ENCODE data around the gene CNTNAP2.

Gene CNTNAP2

GRCh38 chr7:146922782-146923181, 806.2 kb downstream of the CNTNAP2 start:
- DNase-seq = no peak

DNA sequence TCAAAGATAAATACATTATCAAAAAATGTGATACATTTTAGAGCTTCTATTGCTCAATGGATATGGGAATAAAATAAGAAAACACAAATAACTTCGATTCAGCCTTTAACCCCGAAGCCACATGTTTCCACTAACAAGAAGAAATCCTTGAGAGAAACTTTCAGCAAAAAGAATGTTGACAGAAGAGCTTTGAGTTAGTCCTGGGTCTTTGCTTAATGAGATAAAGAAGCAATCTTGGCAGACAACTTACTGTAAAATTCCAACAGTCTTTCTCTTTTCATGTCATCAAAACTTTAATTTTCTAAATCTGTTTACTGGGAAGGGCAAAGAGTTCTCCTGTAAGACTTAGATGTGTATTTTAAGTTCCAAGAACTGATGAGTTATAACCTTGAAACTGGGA, 810.2 kb downstream of the CNTNAP2 start:
- no peak for DNase-seq

DNA sequence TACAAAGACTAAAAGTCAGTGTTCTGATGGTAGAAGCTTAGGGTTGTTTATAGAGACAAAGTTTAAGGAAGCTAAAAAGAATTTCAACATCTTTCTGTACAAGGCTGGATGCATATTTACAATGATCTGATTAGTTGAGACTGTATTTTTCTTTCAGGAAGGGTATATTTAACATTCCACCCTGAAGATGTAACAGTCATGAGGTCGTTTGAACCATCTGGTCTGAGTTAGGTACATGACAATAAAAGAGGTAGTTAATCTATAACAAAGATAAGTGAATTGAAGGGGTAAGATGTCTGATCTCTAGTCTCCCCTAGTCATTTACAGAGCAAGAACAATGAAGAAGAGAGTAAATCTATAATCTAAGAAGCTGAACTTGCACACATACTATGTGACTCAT, 821.2 kb downstream of the CNTNAP2 start:
- DNase-seq = no peak

DNA sequence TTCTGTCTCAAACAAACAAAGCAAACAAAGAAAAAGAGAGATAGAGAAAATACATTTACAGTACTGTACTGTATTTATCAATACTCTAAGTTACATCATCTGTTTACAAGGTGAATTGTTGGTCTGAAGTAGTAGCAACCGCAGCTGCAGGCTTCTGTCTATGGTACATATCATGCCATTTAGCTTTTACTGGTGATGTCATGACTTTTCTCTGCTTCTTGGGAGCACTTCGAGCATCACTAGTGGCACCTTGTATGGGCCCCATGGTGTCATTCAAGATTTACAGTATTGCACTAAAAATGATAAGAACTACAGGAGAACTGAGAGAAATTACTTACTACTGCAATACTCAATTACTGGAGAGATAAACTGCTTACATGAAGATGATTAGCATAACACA, 826.9 kb downstream of the CNTNAP2 start:
- no peak for DNase-seq

DNA sequence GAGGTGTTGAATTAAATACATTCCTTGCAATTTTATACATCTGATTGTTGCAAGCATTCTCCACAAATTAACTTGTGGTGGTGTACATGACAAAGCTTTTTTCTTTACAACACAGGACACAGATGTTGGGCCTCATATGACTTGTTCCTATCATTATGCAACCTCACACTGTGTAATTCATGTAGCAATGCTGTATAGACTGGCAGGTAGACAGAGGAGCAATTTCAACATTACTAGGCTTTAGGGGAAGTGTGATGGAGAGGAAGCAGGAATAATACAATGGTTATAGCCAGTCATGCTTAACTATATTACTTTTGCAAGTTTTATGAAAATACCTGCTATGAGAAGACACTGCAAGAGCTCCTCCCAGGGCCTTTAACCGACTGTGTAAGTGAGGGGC, 832.1 kb downstream of the CNTNAP2 start:
- no peak for DNase-seq

- DNase-seq = no peak
Observed at GRCh38 chr7:146956321-146956720, 839.7 kb downstream of the CNTNAP2 start.

DNA sequence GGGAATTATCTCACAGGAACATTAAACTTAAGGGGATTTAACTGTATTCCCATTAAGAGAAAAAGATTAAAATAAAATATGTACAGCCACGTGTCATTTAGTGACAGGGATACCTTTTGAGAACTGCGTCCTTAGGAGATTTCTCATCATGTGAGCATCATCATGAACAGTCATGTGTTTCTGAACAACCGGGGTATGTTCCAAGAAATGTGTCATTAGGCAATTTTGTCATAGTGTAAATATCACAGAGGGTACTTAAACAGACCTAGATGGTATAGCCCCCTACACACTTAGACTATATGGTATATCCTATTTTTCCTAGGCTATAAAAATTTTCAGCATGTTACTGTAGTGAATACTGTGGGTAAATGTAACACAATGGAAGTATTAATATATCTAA, 840.3 kb downstream of the CNTNAP2 start:
- DNase-seq = no peak

- peak in 1 of 2 experiments; percentile 36 for DNase-seq
Observed at GRCh38 chr7:146960773-146961391, 844.3 kb downstream of the CNTNAP2 start.

DNA sequence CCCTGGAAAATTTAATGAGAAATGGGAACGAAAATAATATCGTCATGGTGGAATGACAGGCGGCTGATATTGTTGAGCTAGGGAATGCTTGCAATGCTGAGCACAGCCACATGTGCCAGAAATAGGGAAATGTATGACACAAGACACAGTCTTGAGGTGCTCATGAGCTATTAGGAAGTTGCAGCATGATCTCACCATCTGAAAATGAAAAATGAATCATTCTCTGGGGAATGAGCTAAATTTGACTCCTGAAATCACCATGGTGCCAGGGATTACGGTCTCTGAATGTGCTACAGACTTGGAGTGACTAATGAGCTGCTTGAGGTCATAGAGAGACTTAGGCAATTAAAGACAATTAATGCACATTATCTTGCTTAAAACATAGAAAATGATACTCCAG, 845.0 kb downstream of the CNTNAP2 start:
- DNase-seq = no peak

GRCh38 chr7:146966274-146966673, 849.7 kb downstream of the CNTNAP2 start:
- DNase-seq = no peak

DNA sequence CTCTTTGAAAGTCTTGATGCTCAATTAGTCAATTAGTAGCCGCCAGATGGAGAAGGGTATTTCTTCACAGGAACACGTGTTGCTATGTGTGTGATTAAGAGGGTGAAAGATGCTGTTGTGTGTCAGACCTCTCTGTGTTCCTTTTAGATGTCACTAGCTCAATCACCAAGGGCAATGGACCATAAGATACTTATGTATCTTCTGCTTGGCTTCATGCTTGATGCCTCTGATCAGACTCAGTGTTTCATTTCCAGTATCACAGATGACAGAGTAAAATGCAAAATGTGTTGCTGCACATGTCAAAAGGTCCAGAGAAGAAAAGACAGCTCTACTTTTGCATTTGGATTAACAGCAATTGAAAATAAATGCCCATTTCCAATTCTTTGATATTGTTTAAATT, 865.9 kb downstream of the CNTNAP2 start:
- peak in 1 of 2 experiments; percentile 5 for DNase-seq

GRCh38 chr7:146991596-146991995, 875.0 kb downstream of the CNTNAP2 start:
- DNase-seq = no peak

- no peak for DNase-seq
Observed at GRCh38 chr7:146993764-146994163, 877.2 kb downstream of the CNTNAP2 start.

DNA sequence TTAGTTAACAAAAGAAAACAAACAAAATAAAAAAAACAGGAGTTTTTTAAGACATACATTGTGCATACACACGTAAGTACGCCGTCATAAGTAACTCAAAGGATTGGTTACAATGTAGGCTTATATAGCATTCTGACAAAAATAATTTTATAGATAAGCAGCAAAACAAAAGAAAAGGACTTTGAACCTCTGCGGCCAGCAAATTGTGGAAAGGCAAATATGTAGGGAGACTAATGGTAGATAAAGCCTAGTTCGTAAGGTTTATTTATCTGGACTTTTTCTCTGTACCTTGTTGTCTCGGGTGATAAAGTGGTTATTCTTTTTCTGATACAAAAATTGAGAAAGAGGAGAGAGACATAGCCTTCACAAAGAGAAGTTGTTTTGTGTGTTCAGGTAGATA, 891.9 kb downstream of the CNTNAP2 start:
- peak in 1 of 2 experiments; percentile 24 for DNase-seq

GRCh38 chr7:147012666-147013065, 896.1 kb downstream of the CNTNAP2 start:
- no peak for DNase-seq

DNA sequence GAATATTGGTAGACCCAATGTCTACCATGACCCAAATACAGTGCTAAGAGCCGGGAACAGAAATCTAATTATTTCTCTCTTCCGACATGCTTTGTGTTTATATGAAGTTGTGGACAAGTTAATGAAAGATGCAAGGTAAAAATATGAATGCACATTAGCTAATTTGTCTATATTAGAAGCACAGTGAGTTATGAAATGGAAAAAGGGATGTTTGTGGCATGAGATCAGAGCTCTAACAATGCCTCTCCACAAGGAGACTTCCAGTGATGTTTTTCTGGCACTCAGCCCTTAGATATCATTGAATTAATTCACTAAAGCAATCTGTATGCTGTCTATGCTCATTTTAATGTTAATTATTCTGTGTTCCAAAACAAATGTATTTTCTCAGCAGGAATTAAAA, 897.2 kb downstream of the CNTNAP2 start:
- no peak for DNase-seq

- DNase-seq = no peak
Observed at GRCh38 chr7:147014286-147014955, 897.8 kb downstream of the CNTNAP2 start.

DNA sequence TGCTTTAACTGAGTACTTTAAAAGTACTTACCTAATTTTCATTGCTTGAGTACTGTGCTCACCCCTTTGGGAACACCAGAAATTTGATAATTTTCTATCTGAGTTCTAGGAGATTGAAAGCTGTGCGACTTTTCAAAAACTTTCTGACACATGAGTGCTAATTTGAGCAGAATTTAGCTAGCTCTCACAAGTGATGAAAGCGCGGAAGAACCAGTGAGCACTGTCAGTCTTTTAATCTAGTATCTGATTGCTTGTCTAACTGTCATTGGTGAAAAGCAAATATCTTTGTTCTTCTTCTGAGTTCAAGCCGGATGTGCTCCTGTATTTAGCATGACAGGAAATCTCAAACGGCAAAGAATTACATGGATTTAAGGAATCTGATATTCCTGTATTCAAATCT, 899.4 kb downstream of the CNTNAP2 start:
- no peak for DNase-seq

DNA sequence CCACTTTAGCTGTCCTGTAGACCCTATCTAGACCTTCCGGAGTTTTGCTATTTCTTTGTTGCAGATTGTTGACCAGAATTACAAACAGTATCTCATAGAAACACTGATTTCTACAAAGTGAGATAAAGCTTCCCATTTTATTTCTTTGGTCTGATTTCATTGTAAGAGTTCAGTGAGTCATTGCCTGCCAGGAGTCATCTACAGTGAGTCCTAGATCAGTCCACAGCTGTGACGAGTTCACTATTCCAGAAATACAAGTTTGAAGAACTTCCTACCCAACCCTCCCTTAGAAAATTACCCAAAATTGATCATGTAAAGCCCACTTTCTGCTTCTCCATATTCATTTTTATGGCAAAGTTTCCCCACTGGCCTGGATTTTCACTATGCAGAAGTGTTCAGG, 905.5 kb downstream of the CNTNAP2 start:
- no peak for DNase-seq

GRCh38 chr7:147023440-147023839, 906.8 kb downstream of the CNTNAP2 start:
- DNase-seq = no peak

DNA sequence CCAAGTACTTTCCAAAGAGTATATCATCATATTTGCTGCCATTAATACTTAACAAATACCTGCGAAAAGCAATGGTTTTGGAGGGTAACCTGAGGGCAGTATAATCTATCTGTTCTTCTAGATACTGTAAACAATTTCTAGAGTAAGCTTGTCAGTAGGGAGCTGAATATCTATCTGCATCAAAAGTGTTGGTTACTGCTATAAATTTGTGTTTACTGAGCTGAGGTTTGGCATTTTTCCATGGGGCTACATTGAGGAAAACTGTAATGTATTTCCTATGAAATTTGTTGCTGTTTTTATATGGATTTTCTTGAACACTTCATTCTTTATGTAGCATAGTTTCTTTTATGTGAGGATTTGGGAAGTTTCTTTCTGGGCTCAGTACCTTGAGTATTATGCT, 913.4 kb downstream of the CNTNAP2 start:
- DNase-seq = no peak

- DNase-seq = no peak
Observed at GRCh38 chr7:147033641-147034040, 917.0 kb downstream of the CNTNAP2 start.

GRCh38 chr7:147041438-147041837, 924.8 kb downstream of the CNTNAP2 start:
- no peak for DNase-seq

DNA sequence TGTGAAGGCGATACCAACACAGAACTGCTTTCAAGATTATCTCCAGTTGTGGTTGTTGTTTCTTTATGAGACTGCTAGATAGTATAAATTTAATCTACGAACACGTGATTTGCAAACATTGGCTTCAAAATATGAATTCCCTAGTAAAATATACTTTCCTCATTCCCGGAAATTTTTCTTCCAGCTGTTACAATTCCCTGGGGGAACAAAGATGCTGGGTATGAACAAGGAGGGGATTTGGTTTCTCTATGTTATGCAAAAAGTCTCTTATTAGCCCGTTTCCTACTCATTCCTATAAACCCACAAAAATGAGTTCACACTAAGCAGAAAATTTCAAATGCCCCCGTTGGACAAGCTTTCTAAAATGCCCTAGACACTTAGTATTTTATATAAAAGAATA, 928.3 kb downstream of the CNTNAP2 start:
- DNase-seq = no peak

DNA sequence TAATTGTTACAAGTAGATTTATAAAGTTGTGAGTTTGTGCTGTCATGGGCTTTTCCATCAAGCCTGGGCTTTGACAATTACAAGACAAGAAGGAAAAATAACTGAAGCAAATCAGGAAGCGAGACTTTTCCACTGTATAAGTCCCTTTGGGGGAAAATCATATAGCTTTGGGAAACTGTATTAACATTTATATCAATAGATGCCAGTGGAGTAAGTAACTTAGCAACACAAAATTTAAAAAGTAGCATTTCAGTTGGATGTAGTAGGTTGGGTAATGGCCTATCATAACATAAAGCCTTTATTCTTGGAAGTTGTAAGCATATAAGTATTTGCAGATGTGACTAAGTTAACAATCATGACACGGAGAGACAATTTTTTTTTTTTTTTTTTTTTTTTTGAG, 931.1 kb downstream of the CNTNAP2 start:
- no peak for DNase-seq
